ENCODE data around the gene DCXR.

Gene DCXR

DNA sequence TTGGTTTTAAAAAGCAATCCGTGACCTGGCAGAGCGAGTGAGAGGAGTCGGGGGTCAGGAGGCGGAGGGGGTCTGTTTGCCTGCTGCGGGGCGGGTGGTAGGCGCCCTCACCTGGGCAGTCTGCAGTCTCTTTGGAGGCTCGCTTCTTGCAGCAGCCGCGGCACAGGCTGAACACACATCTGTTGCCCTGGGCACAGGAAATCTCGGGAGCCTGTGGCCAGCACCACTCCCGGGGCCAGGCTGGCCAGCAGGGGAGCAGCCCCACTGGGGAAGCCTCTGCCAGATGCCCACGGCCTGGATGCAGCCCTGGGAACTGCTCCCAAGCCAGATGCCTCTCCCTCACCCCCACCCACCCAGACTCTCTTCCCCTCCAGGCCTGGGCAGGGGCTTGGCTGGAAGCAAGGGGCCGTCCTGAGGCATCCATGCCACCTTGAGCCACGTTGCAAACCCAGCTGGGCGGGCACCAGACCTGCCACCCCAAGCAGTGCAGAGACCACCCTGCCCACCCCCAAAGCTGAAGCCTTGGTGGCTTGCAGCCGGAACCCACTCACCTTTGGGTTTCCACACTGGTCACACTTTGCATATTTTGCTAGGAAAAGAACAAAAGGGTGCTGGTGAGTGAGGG lies 20.8 kb upstream of the DCXR start:
- no peak for TF ChIP-seq ZNF416 (tag by site-specific recombination; IDR thresholded peaks at IDR 0.05)
- TF ChIP-seq, protein P1, sequence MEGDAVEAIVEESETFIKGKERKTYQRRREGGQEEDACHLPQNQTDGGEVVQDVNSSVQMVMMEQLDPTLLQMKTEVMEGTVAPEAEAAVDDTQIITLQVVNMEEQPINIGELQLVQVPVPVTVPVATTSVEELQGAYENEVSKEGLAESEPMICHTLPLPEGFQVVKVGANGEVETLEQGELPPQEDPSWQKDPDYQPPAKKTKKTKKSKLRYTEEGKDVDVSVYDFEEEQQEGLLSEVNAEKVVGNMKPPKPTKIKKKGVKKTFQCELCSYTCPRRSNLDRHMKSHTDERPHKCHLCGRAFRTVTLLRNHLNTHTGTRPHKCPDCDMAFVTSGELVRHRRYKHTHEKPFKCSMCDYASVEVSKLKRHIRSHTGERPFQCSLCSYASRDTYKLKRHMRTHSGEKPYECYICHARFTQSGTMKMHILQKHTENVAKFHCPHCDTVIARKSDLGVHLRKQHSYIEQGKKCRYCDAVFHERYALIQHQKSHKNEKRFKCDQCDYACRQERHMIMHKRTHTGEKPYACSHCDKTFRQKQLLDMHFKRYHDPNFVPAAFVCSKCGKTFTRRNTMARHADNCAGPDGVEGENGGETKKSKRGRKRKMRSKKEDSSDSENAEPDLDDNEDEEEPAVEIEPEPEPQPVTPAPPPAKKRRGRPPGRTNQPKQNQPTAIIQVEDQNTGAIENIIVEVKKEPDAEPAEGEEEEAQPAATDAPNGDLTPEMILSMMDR (tag by site-specific recombination; IDR thresholded peaks at IDR 0.05): peak; percentile 62
- TF ChIP-seq, protein P2, sequence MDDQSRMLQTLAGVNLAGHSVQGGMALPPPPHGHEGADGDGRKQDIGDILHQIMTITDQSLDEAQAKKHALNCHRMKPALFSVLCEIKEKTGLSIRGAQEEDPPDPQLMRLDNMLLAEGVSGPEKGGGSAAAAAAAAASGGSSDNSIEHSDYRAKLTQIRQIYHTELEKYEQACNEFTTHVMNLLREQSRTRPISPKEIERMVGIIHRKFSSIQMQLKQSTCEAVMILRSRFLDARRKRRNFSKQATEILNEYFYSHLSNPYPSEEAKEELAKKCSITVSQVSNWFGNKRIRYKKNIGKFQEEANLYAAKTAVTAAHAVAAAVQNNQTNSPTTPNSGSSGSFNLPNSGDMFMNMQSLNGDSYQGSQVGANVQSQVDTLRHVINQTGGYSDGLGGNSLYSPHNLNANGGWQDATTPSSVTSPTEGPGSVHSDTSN (CRISPR knock-in tag; IDR thresholded peaks at IDR 0.05): 0 out of 2 replicates have a peak, but pooled peaks have one; percentile 6

DNA sequence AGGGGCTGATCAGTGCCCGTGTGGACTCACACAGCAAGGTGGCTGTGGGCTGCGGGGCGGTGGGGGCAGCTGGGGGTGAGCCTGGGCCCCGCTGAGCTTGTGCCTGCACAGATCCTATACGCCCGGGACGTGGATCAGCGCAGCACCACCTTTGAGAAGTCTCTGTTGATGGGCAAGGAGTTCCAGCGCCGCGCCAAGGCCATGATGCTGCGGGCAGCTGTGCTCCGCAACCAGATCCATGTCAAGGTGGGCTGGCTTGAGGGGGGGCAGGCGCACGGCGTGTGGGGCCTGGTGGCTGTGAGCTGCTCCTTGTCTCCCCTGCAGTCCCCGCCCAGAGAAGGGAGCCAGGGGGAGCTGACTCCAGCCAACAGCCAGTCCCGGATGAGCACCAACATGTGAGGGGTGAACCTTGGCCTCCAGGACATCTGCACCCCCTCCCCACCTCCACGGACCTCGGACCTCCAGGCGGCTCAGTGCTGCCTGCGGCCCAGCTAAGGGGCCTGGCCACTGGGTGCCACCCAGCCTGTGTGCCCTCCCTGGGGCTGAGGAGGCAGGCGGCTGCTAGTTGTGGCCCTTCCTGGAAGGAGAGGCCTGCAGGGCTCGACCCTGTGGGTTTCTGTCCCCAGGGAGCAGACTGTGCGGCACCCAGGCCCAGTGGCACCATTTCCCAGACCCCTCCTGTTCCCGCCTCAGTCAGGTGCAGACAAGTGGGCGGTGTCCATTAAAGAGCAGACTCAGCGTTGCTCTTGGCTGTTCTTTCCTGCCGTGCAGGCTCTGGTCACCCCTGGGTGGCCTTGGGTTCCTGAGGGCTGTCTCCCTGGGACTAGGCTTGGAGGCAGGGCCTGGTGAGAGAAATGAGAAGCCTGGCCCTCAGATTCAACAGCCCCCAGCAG lies 19.5 kb upstream of the DCXR start:
- H3K27ac ChIP-seq (ENCODE audit: extremely low read depth, low read depth, low read length): peak overlapping the region; percentile 64
- peaks cover 4% of the 10 kb centered on the region; the same call in 1 of the 2 replicates for H3K4me1 ChIP-seq (ENCODE audit: control insufficient read depth, insufficient read depth, low read length)
- peaks cover 3 to 89% of the 10 kb centered on the region in 2 experiments; a peak in 2 of 3 replicates for H3K36me3 ChIP-seq (ENCODE audit: control insufficient read depth in 2 of 2, insufficient read depth in 1 of 2, low read length in 2 of 2)
- H3K9me3 ChIP-seq (ENCODE audit: control insufficient read depth, insufficient read depth, low read depth, low read length): no peaks in the 10 kb centered on the region
- CTCF ChIA-PET: interaction anchor here (0.7 to 1.7 kb wide), 4 partner anchors 14 to 41 kb away, joined by 4 to 9 read pairs (median 5); partner anchors contain the start of gene DCXR
- no peak overlapping the region for H3K4me3 ChIP-seq (ENCODE audit: low read depth, low read length)
- POLR2A ChIA-PET: interaction anchor here (0.8 to 14.2 kb wide), 7 partner anchors 11 to 46 kb away, joined by 3 to 96 read pairs (median 6); partner anchors contain the start of genes DCXR and RAC3
- TF ChIP-seq ZNF571 (tag by site-specific recombination; IDR thresholded peaks at IDR 0.05) (no peak), ZBTB1 (tag by site-specific recombination; IDR thresholded peaks at IDR 0.05) (no peak), ZNF548 (tag by site-specific recombination; IDR thresholded peaks at IDR 0.05) (no peak), MZF1 (tag by site-specific recombination; IDR thresholded peaks at IDR 0.05; ENCODE audit: borderline replicate concordance) (no peak), EGR2 (tag by site-specific recombination; IDR thresholded peaks at IDR 0.05; ENCODE audit: low read depth) (peak; percentile 23; the same call in 1 of the 2 replicates), GLIS2 (tag by site-specific recombination; IDR thresholded peaks at IDR 0.05) (peak; percentile 17; the same call in 1 of the 2 replicates), ZNF341 (tag by site-specific recombination; IDR thresholded peaks at IDR 0.05; ENCODE audit: low read depth) (peak; percentile 95), FEZF1 (tag by site-specific recombination; IDR thresholded peaks at IDR 0.05) (no peak), ZNF423 (tag by site-specific recombination; IDR thresholded peaks at IDR 0.05) (peak; percentile 64), ZIC2 (tag by site-specific recombination; IDR thresholded peaks at IDR 0.05) (peak; percentile 89), ZFP37 (tag by site-specific recombination; IDR thresholded peaks at IDR 0.05) (no peak), ZNF777 (tag by site-specific recombination; IDR thresholded peaks at IDR 0.05; ENCODE audit: borderline replicate concordance) (no peak), ZBTB48 (tag by site-specific recombination; IDR thresholded peaks at IDR 0.05) (no peak), ZNF600 (tag by site-specific recombination; IDR thresholded peaks at IDR 0.05) (peak; percentile 25; the same call in 1 of the 2 replicates)
- TF ChIP-seq, protein P3, sequence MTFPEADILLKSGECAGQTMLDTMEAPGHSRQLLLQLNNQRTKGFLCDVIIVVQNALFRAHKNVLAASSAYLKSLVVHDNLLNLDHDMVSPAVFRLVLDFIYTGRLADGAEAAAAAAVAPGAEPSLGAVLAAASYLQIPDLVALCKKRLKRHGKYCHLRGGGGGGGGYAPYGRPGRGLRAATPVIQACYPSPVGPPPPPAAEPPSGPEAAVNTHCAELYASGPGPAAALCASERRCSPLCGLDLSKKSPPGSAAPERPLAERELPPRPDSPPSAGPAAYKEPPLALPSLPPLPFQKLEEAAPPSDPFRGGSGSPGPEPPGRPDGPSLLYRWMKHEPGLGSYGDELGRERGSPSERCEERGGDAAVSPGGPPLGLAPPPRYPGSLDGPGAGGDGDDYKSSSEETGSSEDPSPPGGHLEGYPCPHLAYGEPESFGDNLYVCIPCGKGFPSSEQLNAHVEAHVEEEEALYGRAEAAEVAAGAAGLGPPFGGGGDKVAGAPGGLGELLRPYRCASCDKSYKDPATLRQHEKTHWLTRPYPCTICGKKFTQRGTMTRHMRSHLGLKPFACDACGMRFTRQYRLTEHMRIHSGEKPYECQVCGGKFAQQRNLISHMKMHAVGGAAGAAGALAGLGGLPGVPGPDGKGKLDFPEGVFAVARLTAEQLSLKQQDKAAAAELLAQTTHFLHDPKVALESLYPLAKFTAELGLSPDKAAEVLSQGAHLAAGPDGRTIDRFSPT (tag by site-specific recombination; IDR thresholded peaks at IDR 0.05): peak; percentile 59; the same call in 1 of the 2 replicates
- TF ChIP-seq, protein P4, sequence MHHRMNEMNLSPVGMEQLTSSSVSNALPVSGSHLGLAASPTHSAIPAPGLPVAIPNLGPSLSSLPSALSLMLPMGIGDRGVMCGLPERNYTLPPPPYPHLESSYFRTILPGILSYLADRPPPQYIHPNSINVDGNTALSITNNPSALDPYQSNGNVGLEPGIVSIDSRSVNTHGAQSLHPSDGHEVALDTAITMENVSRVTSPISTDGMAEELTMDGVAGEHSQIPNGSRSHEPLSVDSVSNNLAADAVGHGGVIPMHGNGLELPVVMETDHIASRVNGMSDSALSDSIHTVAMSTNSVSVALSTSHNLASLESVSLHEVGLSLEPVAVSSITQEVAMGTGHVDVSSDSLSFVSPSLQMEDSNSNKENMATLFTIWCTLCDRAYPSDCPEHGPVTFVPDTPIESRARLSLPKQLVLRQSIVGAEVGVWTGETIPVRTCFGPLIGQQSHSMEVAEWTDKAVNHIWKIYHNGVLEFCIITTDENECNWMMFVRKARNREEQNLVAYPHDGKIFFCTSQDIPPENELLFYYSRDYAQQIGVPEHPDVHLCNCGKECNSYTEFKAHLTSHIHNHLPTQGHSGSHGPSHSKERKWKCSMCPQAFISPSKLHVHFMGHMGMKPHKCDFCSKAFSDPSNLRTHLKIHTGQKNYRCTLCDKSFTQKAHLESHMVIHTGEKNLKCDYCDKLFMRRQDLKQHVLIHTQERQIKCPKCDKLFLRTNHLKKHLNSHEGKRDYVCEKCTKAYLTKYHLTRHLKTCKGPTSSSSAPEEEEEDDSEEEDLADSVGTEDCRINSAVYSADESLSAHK (tag by site-specific recombination; IDR thresholded peaks at IDR 0.05): no peak
- TF ChIP-seq, protein P5, sequence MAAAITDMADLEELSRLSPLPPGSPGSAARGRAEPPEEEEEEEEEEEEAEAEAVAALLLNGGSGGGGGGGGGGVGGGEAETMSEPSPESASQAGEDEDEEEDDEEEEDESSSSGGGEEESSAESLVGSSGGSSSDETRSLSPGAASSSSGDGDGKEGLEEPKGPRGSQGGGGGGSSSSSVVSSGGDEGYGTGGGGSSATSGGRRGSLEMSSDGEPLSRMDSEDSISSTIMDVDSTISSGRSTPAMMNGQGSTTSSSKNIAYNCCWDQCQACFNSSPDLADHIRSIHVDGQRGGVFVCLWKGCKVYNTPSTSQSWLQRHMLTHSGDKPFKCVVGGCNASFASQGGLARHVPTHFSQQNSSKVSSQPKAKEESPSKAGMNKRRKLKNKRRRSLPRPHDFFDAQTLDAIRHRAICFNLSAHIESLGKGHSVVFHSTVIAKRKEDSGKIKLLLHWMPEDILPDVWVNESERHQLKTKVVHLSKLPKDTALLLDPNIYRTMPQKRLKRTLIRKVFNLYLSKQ (tag by site-specific recombination; IDR thresholded peaks at IDR 0.05; ENCODE audit: borderline replicate concordance): no peak

More for the DNA sequence above, 20.8 kb upstream of the DCXR start:
- ChIA-PET CTCF (no interaction called here), POLR2A (interaction anchor here (0.7 to 14.2 kb wide), 7 partner anchors 18 to 45 kb away, joined by 3 to 96 read pairs (median 15); partner anchors contain the start of genes DCXR and RAC3)
- no peaks in the 10 kb centered on the region for H3K4me1 ChIP-seq (ENCODE audit: control insufficient read depth, insufficient read depth, low read length)
- H3K9me3 ChIP-seq (ENCODE audit: control insufficient read depth, insufficient read depth, low read depth, low read length): no peaks in the 10 kb centered on the region
- peaks cover 3 to 99% of the 10 kb centered on the region in 2 experiments; a peak in 2 of 3 replicates for H3K36me3 ChIP-seq (ENCODE audit: control insufficient read depth in 2 of 2, insufficient read depth in 1 of 2, low read length in 2 of 2)
- H3K4me3 ChIP-seq (ENCODE audit: low read depth, low read length): no peak overlapping the region
- H3K27ac ChIP-seq (ENCODE audit: extremely low read depth, low read depth, low read length): peak overlapping the region; percentile 25; the same call in 1 of the 2 replicates
